ES-I3 (cell line): ENCODE results near the gene TRPT1.
A peak's percentile ranks its signal among the peaks of the same experiment; 100 is the strongest.

Experiments
- H3K36me3 ChIP-seq: 2 replicates; pipeline ENCODE4 v1.6.1; 2013; ENCODE audit warnings: mild to moderate bottlenecking, low read length, control low read depth, moderate library complexity; ENCODE audit not compliant: insufficient read depth
- H3K4me1 ChIP-seq: 2 replicates; pipeline ENCODE4 v1.6.1; 2013; ENCODE audit warnings: mild to moderate bottlenecking, control low read depth, low read length; ENCODE audit not compliant: insufficient read depth
- H3K9ac ChIP-seq: 2 replicates; pipeline ENCODE4 v1.6.1; 2013; ENCODE audit warnings: low read depth, mild to moderate bottlenecking, low read length, moderate library complexity
- H3K9me3 ChIP-seq: 2 replicates; pipeline ENCODE4 v1.6.1; 2013; ENCODE audit warnings: mild to moderate bottlenecking, low read length, moderate library complexity; ENCODE audit not compliant: control insufficient read depth, insufficient read depth

TRPT1 gene

DNA sequence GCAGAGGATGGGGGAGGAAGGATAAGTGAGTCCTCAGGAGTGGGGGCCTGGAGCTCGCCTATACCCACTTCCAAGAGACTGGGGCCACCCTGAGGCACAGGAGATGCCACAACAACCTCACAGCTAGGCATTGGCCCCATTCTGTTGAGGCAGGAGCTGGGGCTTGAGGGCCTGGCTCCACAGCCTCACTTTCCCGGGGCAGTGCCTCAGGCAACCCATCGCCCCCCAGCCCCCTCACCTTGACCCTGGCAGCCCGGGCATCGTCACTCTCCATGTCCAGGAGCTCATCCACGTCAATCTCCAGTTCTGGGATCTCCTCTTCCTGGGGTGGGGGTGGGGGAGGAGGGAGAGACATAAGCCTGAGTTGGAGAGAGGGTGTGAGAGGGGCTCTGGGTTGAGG is 19.0 kb upstream of the TRPT1 start:
- no peak overlapping the region for H3K9ac ChIP-seq
- H3K4me1 ChIP-seq, result peaks cover 23% of the 10 kb centered on the region
- no peaks in the 10 kb centered on the region for H3K36me3 ChIP-seq
- H3K9me3 ChIP-seq, result no peaks in the 10 kb centered on the region

GRCh38 chr11:64244107-64244506 is 18.1 kb upstream of the TRPT1 start:
- H3K36me3 ChIP-seq, result no peaks in the 10 kb centered on the region

DNA sequence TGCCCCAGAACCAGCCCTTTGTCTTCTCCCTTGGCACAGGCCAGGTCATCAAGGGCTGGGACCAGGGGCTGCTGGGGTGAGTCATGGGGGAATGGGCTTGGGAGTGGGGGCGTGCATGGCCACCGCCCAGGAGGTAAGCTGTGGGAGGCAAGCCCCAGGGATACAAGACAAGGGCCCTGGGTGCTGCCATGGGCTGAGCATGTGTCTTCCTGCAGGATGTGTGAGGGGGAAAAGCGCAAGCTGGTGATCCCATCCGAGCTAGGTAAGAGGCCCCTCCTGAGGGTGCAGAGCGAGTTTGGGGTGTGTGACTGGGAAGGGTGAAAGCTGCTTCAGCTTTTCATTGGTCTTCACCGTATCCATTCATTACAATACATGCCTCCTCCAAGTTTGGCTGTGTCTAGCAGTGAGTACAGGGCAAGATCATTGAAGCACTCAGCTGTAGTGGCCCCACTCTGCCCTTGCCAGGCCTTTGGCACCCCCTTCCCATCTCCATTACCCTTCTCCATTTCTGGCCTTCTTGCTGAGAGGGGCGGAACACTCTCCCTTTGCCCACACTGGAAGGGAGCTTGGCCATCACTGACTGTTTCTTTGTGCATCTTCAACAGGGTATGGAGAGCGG is 17.4 kb upstream of the TRPT1 start:
- peaks cover 12% of the 10 kb centered on the region for H3K4me1 ChIP-seq
- H3K9ac ChIP-seq, result no peak overlapping the region
- H3K36me3 ChIP-seq, result no peaks in the 10 kb centered on the region
- H3K9me3 ChIP-seq, result no peaks in the 10 kb centered on the region

More at GRCh38 chr11:64244107-64244506, 18.1 kb upstream of the TRPT1 start:
- Histone ChIP-seq H3K9me3 (no peaks in the 10 kb centered on the region), H3K4me1 (peaks cover 18% of the 10 kb centered on the region), H3K9ac (no peak overlapping the region)

DNA sequence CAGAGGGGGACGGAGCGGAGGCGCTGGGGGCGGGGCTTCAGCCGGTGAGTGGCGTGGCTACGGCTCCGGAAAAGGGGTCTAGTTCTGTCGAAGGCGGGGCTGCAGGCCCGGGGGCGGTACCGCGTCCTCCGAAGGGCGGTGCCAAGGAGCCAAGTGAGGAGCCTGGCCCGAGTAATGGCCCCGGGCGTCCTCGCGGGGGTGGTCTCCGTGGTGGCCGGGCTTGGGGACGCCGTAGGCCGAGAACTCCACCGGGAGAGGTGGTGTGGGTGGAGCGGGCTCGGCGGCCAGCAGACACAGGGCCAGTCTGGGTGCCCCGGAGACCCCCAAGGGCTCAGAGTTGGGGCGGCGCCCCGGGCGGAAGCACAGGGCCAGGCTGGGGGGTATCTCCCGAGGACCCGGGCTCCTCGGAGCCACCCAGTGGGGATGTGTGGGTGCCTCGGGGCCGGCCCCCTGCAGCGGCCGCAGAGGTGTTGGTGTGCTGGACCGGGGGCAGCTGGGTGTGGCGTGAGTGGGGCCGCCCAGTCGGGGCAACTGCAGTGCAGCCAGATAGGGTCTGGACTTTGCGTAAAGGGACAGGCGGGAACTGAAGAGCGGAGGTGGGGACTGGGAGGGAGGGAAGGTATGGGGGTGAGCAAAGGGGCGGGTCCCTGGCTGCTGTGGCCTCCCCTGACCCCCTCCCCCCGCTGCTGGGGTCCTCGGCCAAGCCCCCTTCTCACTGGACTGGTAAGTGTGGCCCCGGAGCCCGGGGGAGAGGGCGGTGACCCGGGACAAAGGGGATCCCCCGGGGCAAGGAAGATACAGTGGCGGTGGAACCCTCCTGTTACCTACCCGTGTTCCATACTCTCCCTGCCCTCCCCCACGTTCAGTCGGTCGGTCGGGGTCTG is 15.7 kb upstream of the TRPT1 start:
- H3K36me3 ChIP-seq, result no peaks in the 10 kb centered on the region
- H3K9ac ChIP-seq, result peak overlapping the region; percentile 99
- no peaks in the 10 kb centered on the region for H3K9me3 ChIP-seq
- peaks cover 5% of the 10 kb centered on the region for H3K4me1 ChIP-seq

- peak overlapping the region; percentile 99 for H3K9ac ChIP-seq
- H3K36me3 ChIP-seq, result no peaks in the 10 kb centered on the region
- H3K9me3 ChIP-seq, result no peaks in the 10 kb centered on the region
- peaks cover 5% of the 10 kb centered on the region for H3K4me1 ChIP-seq
Observed at GRCh38 chr11:64241241-64241490, 15.2 kb upstream of the TRPT1 start.

- Histone ChIP-seq H3K9ac (peak within 1 kb of the TSS; percentile 99), H3K36me3 (no peaks in the 10 kb centered on the region), H3K4me1 (peaks cover 5% of the 10 kb centered on the region), H3K9me3 (no peaks in the 10 kb centered on the region)
Observed at GRCh38 chr11:64240435-64241240, 14.7 kb upstream of the TRPT1 start, which contains the start of gene FKBP2. Gene FKBP2, plus strand, starts transcription at chr11:64241095. Its CDS starts 1,293 bp downstream, at chr11:64242388.

GRCh38 chr11:64239662-64240434 is 13.9 kb upstream of the TRPT1 start:
- no peaks in the 10 kb centered on the region for H3K36me3 ChIP-seq
- no peaks in the 10 kb centered on the region for H3K9me3 ChIP-seq
- peaks cover 5% of the 10 kb centered on the region for H3K4me1 ChIP-seq
- H3K9ac ChIP-seq, result peak overlapping the region; percentile 99

- no peaks in the 10 kb centered on the region for H3K36me3 ChIP-seq
- no peaks in the 10 kb centered on the region for H3K9me3 ChIP-seq
- peaks cover 5% of the 10 kb centered on the region for H3K4me1 ChIP-seq
- no peak overlapping the region for H3K9ac ChIP-seq
Observed at GRCh38 chr11:64238999-64239398, 13.0 kb upstream of the TRPT1 start.

GRCh38 chr11:64238076-64238475 is 12.1 kb upstream of the TRPT1 start:
- H3K9me3 ChIP-seq, result no peaks in the 10 kb centered on the region
- H3K9ac ChIP-seq, result no peak overlapping the region
- H3K36me3 ChIP-seq, result no peaks in the 10 kb centered on the region
- H3K4me1 ChIP-seq, result peaks cover 5% of the 10 kb centered on the region

GRCh38 chr11:64237484-64237951 is 11.5 kb upstream of the TRPT1 start:
- Histone ChIP-seq H3K9ac (no peak overlapping the region), H3K9me3 (no peaks in the 10 kb centered on the region), H3K36me3 (no peaks in the 10 kb centered on the region), H3K4me1 (peaks cover 5% of the 10 kb centered on the region)

- Histone ChIP-seq H3K4me1 (peaks cover 9% of the 10 kb centered on the region), H3K9me3 (no peaks in the 10 kb centered on the region), H3K36me3 (no peaks in the 10 kb centered on the region), H3K9ac (peak overlapping the region; percentile 53)
Observed at GRCh38 chr11:64235437-64236161, 9.6 kb upstream of the TRPT1 start.

DNA sequence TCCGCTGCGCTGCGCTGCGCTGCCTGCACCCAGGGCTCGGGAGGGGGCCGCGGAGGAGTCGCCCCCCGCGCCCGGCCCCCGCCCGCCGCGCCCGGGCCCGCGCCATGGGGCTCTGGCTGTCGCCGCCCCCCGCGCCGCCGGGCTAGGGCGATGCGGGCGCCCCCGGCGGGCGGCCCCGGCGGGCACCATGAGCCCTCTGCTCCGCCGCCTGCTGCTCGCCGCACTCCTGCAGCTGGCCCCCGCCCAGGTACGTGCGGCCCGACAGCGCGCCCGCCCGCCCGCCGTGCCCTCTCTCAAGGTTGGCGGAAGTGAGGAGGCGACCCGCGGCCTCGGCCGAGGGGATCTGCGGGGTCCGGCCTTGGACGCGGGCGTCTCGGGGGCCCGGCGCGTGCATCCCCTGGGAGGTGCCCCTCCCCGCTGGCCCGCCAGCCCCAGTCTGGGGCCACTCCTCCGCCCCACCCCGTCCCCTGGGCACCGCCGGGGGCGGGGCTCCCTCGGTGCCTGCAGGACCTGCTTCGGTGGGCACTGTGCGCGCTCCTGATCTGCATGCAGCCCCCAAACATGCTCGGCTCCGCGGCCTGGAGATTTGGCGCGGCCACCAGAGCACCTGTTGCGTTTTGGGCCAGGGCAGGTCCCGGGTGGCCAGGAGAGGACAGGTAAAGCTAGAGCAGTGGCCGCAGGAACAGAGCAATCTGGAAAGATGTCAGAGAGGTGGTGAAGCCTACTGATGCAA is 8.8 kb upstream of the TRPT1 start:
- Histone ChIP-seq H3K36me3 (no peaks in the 10 kb centered on the region), H3K9me3 (no peaks in the 10 kb centered on the region), H3K9ac (peak overlapping the region; percentile 53), H3K4me1 (peaks cover 4% of the 10 kb centered on the region; the same call in 1 of the 2 replicates)
